ENCODE results near the gene C6orf58. TPM values are rescaled to one million over a fixed set of nuclear protein-coding genes. Genes with fewer than 3 reads are reported as not detected.

C6orf58 gene
- total RNA-seq (2014; rRNA removed; shearing (Covaris generic)), result not detected in 2 replicates

GRCh38 chr6:127576874-127577273 is at the start of gene C6orf58:
C6orf58 (plus strand) TSS chr6:127577174; CDS start chr6:127577186, 12 bp downstream.
- no peak for DNase-seq (ENCODE audit: low spot score)

- DNase-seq (ENCODE audit: low spot score), result no peak
These were observed 44.0 kb upstream of the C6orf58 start for GRCh38 chr6:127533011-127533410.

GRCh38 chr6:127533736-127534135 is 43.2 kb upstream of the C6orf58 start:
- no peak for DNase-seq (ENCODE audit: low spot score)

GRCh38 chr6:127538750-127539264 is 38.2 kb upstream of the C6orf58 start:
- DNase-seq (ENCODE audit: low spot score), result no peak

GRCh38 chr6:127539272-127539671 is 37.7 kb upstream of the C6orf58 start:
- DNase-seq (ENCODE audit: low spot score), result peak; percentile 36

GRCh38 chr6:127547215-127547614 is 29.8 kb upstream of the C6orf58 start:
- no peak for DNase-seq (ENCODE audit: low spot score)

GRCh38 chr6:127547904-127548649 is 28.9 kb upstream of the C6orf58 start:
- peak; percentile 16 for DNase-seq (ENCODE audit: low spot score)

GRCh38 chr6:127550403-127550802 is 26.6 kb upstream of the C6orf58 start:
- DNase-seq (ENCODE audit: low spot score), result no peak

- peak; percentile 61 for DNase-seq (ENCODE audit: low spot score)
These were observed 22.5 kb upstream of the C6orf58 start for GRCh38 chr6:127554435-127555006.

- no peak for DNase-seq (ENCODE audit: low spot score)
These were observed 15.3 kb upstream of the C6orf58 start for GRCh38 chr6:127561660-127562059.

GRCh38 chr6:127564761-127565160 is 12.2 kb upstream of the C6orf58 start:
- no peak for DNase-seq (ENCODE audit: low spot score)

- no peak for DNase-seq (ENCODE audit: low spot score)
These were observed 10.9 kb upstream of the C6orf58 start for GRCh38 chr6:127566119-127566518.

GRCh38 chr6:127566651-127567050 is 10.3 kb upstream of the C6orf58 start:
- no peak for DNase-seq (ENCODE audit: low spot score)

GRCh38 chr6:127567476-127567875 is 9.5 kb upstream of the C6orf58 start:
- no peak for DNase-seq (ENCODE audit: low spot score)

- no peak for DNase-seq (ENCODE audit: low spot score)
These were observed 6.1 kb upstream of the C6orf58 start for GRCh38 chr6:127570739-127571389.

GRCh38 chr6:127578900-127579299 is 1.9 kb downstream of the C6orf58 start:
- DNase-seq (ENCODE audit: low spot score), result no peak

- DNase-seq (ENCODE audit: low spot score), result no peak
These were observed 4.6 kb downstream of the C6orf58 start for GRCh38 chr6:127581576-127581975.

- peak; percentile 59 for DNase-seq (ENCODE audit: low spot score)
These were observed 5.9 kb downstream of the C6orf58 start for GRCh38 chr6:127582777-127583462.

GRCh38 chr6:127585123-127585522 is 8.1 kb downstream of the C6orf58 start:
- no peak for DNase-seq (ENCODE audit: low spot score)

GRCh38 chr6:127586372-127586771 is 9.4 kb downstream of the C6orf58 start:
- peak; percentile 36 for DNase-seq (ENCODE audit: low spot score)

- no peak for DNase-seq (ENCODE audit: low spot score)
These were observed 10.9 kb downstream of the C6orf58 start for GRCh38 chr6:127587875-127588274.

GRCh38 chr6:127589135-127589534 is 12.2 kb downstream of the C6orf58 start:
- no peak for DNase-seq (ENCODE audit: low spot score)

Data from HT-29 (cell line).